K562 (cell line): ENCODE data around the gene RAB31. TPM values are rescaled to one million over a fixed set of nuclear protein-coding genes. Genes with fewer than 3 reads are reported as not detected.

Source experiments
- BRD9 ChIP-seq: fragments of 450-650 bp; IDR thresholded peaks from 2 replicates; pipeline ENCODE4 v1.6.1; 2018; ENCODE audit warnings: low read depth; ENCODE audit not compliant: partially characterized antibody
- ESRRB ChIP-seq: fragments of 250-450 bp; sonication (Bioruptor Pico); IDR thresholded peaks from 2 replicates; pipeline ENCODE4 v1.5.0; 2020; ENCODE audit warnings: mild to moderate bottlenecking, moderate library complexity, borderline replicate concordance
- FOXA1 ChIP-seq: fragments of 450-650 bp; IDR thresholded peaks from 2 replicates; pipeline ENCODE4 v1.6.1; 2016; ENCODE audit warnings: mild to moderate bottlenecking, borderline replicate concordance
- FOXJ2 ChIP-seq: fragments of 200-800 bp; sonication (Bioruptor generic); IDR thresholded peaks from 2 replicates; pipeline ENCODE4 v1.6.1; 2016; ENCODE audit warnings: missing genetic modification characterization, missing compliant biosample characterization
- HDAC1 ChIP-seq, 2 experiments: fragments of 450-650 bp; IDR thresholded peaks; 2 replicates each; pipeline ENCODE4 v1.6.1; 2016 to 2017; ENCODE audit warnings: inconsistent platforms in 1 of 2, mild to moderate bottlenecking in 1 of 2, moderate library complexity in 1 of 2
- HDGF ChIP-seq: fragments of 450-650 bp; IDR thresholded peaks from 2 replicates; pipeline ENCODE4 v1.6.1; 2016
- MBD1 ChIP-seq: fragments of 250-450 bp; sonication (Bioruptor Pico); IDR thresholded peaks from 2 replicates; pipeline ENCODE4 v1.8.0; 2022; ENCODE audit warnings: inconsistent platforms
- MIER1 ChIP-seq: fragments of 450-650 bp; IDR thresholded peaks from 2 replicates; pipeline ENCODE4 v1.6.1; 2016; ENCODE audit warnings: antibody characterized with exemption, mild to moderate bottlenecking, low read depth
- NFATC3 ChIP-seq: fragments of 450-650 bp; IDR thresholded peaks from 2 replicates; pipeline ENCODE4 v1.6.1; 2017; ENCODE audit warnings: mild to moderate bottlenecking
- NR2F6 ChIP-seq: fragments of 450-650 bp; formaldehyde crosslinking; IDR thresholded peaks from 2 replicates; pipeline ENCODE4 v1.4.0; 2020; ENCODE audit warnings: mild to moderate bottlenecking
- PREB ChIP-seq: sonication (generic); formaldehyde crosslinking; IDR thresholded peaks from 2 replicates; pipeline ENCODE4 v1.8.1; 2023; ENCODE audit warnings: mild to moderate bottlenecking, missing genetic modification reagents
- SMARCE1 ChIP-seq: fragments of 450-650 bp; IDR thresholded peaks from 2 replicates; pipeline ENCODE4 v1.7.1; 2016; ENCODE audit warnings: mild to moderate bottlenecking
- STAT5B ChIP-seq: fragments of 250-450 bp; sonication (Bioruptor Pico); IDR thresholded peaks from 2 replicates; pipeline ENCODE4 v1.8.0; 2021; ENCODE audit warnings: mild to moderate bottlenecking, inconsistent platforms
- TFAP4 ChIP-seq: sonication (generic); formaldehyde crosslinking; IDR thresholded peaks from 2 replicates; pipeline ENCODE4 v1.8.0; 2022; ENCODE audit warnings: missing genetic modification reagents, mild to moderate bottlenecking, moderate library complexity, borderline replicate concordance
- TRIM24 ChIP-seq, 2 experiments: fragments of 450-650 bp; IDR thresholded peaks; 2 replicates each; pipeline ENCODE4 v1.6.1; 2016
- ZBTB5 ChIP-seq: fragments of 450-650 bp; IDR thresholded peaks from 2 replicates; pipeline ENCODE4 v1.6.1; 2017; ENCODE audit warnings: antibody characterized with exemption
- ZNF217 ChIP-seq: sonication (generic); formaldehyde crosslinking; IDR thresholded peaks from 2 replicates; pipeline ENCODE4 v1.8.0; 2022; ENCODE audit warnings: mild to moderate bottlenecking, missing genetic modification reagents
- ZNF668 ChIP-seq: fragments of 250-450 bp; sonication (Bioruptor Pico); IDR thresholded peaks from 2 replicates; pipeline ENCODE4 v1.8.0; 2022; ENCODE audit warnings: mild to moderate bottlenecking, inconsistent platforms
- polyA plus RNA-seq, 8 experiments: library from polyadenylated mRNA; depleted of rRNA in 4 of 8; stranded (reverse) in 5 of 8; unstranded in 3 of 8; fragments of >200 nt; fragmentation: Nextera tagmentation in 2 of 8; fragmentation: Illumina TruSeq in 1 of 8; extraction: Ambion mirVana in 2 of 8; extraction: Trizol in 1 of 8; gene quantifications; 2 replicates each; pipeline versions ENCODE4 v1.2.1 to v1.2.3, GENCODE V29; 2011 to 2014; ENCODE audit warnings: inconsistent platforms in 1 of 8, missing spikeins in 1 of 8
- total RNA-seq, 7 experiments: library from RNA; depleted of rRNA in 6 of 7; stranded (reverse); fragments of >200 nt in 6 of 7; fragmentation: Illumina TruSeq in 2 of 7; extraction: Trizol in 2 of 7; gene quantifications; 2 replicates each; pipeline versions ENCODE4 v1.2.1 to v1.2.3, GENCODE V29; 2011 to 2021; ENCODE audit warnings: low replicate concordance in 1 of 7
- TF ChIP-seq, protein P1 (sequence below): fragments of 450-650 bp; IDR thresholded peaks from 2 replicates; pipeline ENCODE4 v1.6.1; 2016; ENCODE audit warnings: missing biosample characterization, missing genetic modification characterization
- TF ChIP-seq, protein P2 (sequence below): fragments of 250-450 bp; sonication (Bioruptor Pico); IDR thresholded peaks from 2 replicates; pipeline ENCODE4 v1.8.0; 2022; ENCODE audit warnings: moderate library complexity, mild to moderate bottlenecking, inconsistent platforms

Gene RAB31
- total and polyA plus RNA-seq, 9 of the 15 experiments (the other 6 are each of a cell fraction or from before 2014, with no cell fraction given) = 20.7 to 70.4 (median 41.3) TPM

DNA sequence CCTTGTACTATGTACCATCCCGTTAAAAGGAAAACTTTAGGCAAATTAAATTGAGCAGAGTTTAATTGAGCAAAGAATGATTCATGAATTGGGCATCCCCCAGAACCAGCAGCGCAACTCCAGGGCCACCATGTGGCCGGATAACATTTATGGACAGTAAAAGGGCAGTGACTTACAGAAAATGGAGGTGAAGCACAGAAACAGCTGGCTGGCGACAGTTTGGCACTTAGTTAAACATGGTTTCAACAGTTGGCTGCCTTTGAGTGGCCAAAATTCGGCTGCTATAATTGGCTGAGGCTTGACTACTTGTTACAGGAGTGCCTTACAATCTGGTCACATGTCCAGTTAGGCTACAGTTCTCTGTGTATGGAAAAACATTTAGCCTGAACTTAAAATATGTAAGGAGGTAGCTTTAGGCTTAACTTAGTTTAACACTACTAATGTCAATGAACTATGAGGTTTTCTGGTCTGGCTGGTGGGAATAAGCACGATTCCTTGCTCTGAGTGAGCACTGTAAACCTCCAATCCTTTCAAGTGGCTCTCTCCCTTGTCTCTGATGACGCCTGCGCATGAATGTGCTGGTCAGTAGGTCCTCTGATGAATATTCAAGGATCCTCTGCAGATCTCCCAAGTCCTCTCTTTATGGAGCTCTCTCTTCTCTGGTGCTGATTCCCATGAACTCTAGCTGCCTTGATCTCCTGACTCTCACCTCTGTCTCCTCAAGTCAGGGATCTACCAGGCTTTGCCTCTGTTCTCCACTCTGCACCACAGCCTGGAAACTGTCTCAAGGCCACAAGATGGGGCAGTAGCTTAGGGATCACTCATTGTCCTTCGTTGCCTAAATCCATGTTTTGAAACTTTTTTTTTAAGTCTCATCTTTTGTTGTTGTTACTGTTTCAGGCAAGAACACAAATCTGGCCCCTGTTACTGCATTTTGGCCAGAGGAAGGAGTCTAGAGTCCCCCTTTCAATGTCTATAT is 24.4 kb upstream of the RAB31 start (continued):
- TF ChIP-seq ZBTB5 = no peak
- TF ChIP-seq NR2F6 (CRISPR knock-in tag) = no peak
- no peak for TF ChIP-seq FOXJ2
- TF ChIP-seq HDGF = 0 out of 2 replicates have a peak, but pooled peaks have one; percentile 19
- TF ChIP-seq STAT5B (CRISPR knock-in tag) = no peak
- no peak for TF ChIP-seq TRIM24 (IDR thresholded peaks at IDR 0.05)
- TF ChIP-seq, protein P1, sequence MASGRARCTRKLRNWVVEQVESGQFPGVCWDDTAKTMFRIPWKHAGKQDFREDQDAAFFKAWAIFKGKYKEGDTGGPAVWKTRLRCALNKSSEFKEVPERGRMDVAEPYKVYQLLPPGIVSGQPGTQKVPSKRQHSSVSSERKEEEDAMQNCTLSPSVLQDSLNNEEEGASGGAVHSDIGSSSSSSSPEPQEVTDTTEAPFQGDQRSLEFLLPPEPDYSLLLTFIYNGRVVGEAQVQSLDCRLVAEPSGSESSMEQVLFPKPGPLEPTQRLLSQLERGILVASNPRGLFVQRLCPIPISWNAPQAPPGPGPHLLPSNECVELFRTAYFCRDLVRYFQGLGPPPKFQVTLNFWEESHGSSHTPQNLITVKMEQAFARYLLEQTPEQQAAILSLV (tag) = no peak
- no peak for TF ChIP-seq HDAC1 (IDR thresholded peaks at IDR 0.05)
- TF ChIP-seq ESRRB (CRISPR knock-in tag) = 0 out of 2 replicates have a peak, but pooled peaks have one; percentile 54
- TF ChIP-seq, protein P2, sequence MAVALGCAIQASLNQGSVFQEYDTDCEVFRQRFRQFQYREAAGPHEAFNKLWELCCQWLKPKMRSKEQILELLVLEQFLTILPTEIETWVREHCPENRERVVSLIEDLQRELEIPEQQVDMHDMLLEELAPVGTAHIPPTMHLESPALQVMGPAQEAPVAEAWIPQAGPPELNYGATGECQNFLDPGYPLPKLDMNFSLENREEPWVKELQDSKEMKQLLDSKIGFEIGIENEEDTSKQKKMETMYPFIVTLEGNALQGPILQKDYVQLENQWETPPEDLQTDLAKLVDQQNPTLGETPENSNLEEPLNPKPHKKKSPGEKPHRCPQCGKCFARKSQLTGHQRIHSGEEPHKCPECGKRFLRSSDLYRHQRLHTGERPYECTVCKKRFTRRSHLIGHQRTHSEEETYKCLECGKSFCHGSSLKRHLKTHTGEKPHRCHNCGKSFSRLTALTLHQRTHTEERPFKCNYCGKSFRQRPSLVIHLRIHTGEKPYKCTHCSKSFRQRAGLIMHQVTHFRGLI (CRISPR knock-in tag) = no peak
- no peak for TF ChIP-seq MBD1 (CRISPR knock-in tag)
- no peak for TF ChIP-seq MIER1
- TF ChIP-seq ZNF668 (CRISPR knock-in tag) = 0 out of 2 replicates have a peak, but pooled peaks have one; percentile 3
- TF ChIP-seq ZNF217 = no peak
- peak; percentile 98 for TF ChIP-seq BRD9
- no peak for TF ChIP-seq SMARCE1
- no peak for TF ChIP-seq FOXA1
- TF ChIP-seq TFAP4 (CRISPR knock-in tag) = peak; percentile 6; the same call in 1 of the 2 replicates
- peak; percentile 46; the same call in 1 of the 2 replicates for TF ChIP-seq NFATC3
- no peak for TF ChIP-seq PREB
